Measurements from ENCODE around the gene GCSH. TPM values are rescaled to one million over a fixed set of nuclear protein-coding genes. Genes with fewer than 3 reads are reported as not detected.

Gene GCSH
- total and polyA plus RNA-seq, 8 donors, result 7.4 to 18.7 (median 12.0) TPM

GRCh38 chr16:81106826-81107503 lies 10.8 kb upstream of the GCSH start:
- WGBS, 2 donors, result 52 to 57% methylated on average over 8 of the region's 8 CpGs
- no peak for ATAC-seq
- Histone ChIP-seq H3K4me1 (no peaks in the 10 kb centered on the region), H3K27ac (no peak overlapping the region), H3K27me3 (no peaks in the 10 kb centered on the region), H3K4me3 (no peak overlapping the region), H3K36me3 (no peaks in the 10 kb centered on the region), H3K9me3 (no peaks in the 10 kb centered on the region)
- no peak for DNase-seq
- FAIRE-seq, result no peak
- no peak for TF ChIP-seq CTCF (IDR thresholded peaks at IDR 0.05)
- intact Hi-C loops (cut with DNase I), result no loop called here

GRCh38 chr16:81105946-81106345 lies 9.8 kb upstream of the GCSH start:
- Histone ChIP-seq H3K36me3 (no peaks in the 10 kb centered on the region), H3K27me3 (no peaks in the 10 kb centered on the region), H3K9me3 (no peaks in the 10 kb centered on the region), H3K4me3 (no peak overlapping the region), H3K27ac (no peak overlapping the region), H3K4me1 (no peaks in the 10 kb centered on the region)
- intact Hi-C loops (cut with DNase I), result no loop called here
- ATAC-seq (no peak), DNase-seq (no peak), FAIRE-seq (no peak)
- TF ChIP-seq CTCF (IDR thresholded peaks at IDR 0.05), result no peak
- 80 to 96% methylated on average over 1 of the region's 1 CpG for WGBS, 2 donors

GRCh38 chr16:81101702-81102101 lies 5.5 kb upstream of the GCSH start:
- no peak for FAIRE-seq
- whole genome bisulfite sequencing, 2 donors, result 89 to 94% methylated on average over 9 of the region's 9 CpGs
- H3K4me3 ChIP-seq, result no peak overlapping the region
- no peak for ATAC-seq
- TF ChIP-seq CTCF (IDR thresholded peaks at IDR 0.05), result no peak
- intact Hi-C loops (cut with DNase I), result no loop called here
- H3K27me3 ChIP-seq, result no peaks in the 10 kb centered on the region
- H3K9me3 ChIP-seq, result no peaks in the 10 kb centered on the region
- no peaks in the 10 kb centered on the region for H3K36me3 ChIP-seq
- no peak overlapping the region for H3K27ac ChIP-seq
- DNase-seq, result no peak
- no peaks in the 10 kb centered on the region for H3K4me1 ChIP-seq

- no peak for TF ChIP-seq CTCF (IDR thresholded peaks at IDR 0.05)
- no peaks in the 10 kb centered on the region for H3K9me3 ChIP-seq
- no peak for ATAC-seq
- no peaks in the 10 kb centered on the region for H3K27me3 ChIP-seq
- intact Hi-C loops (cut with DNase I), result no loop called here
- no peak for DNase-seq
- H3K36me3 ChIP-seq, result no peaks in the 10 kb centered on the region
- no peak overlapping the region for H3K27ac ChIP-seq
- no peak for FAIRE-seq
- H3K4me3 ChIP-seq, result no peak overlapping the region
- no peaks in the 10 kb centered on the region for H3K4me1 ChIP-seq
Measured at GRCh38 chr16:81099958-81100357, 3.8 kb upstream of the GCSH start.

GRCh38 chr16:81097230-81097629 lies 1.0 kb upstream of the GCSH start:
- no peak for TF ChIP-seq CTCF (IDR thresholded peaks at IDR 0.05)
- WGBS, 2 donors, result 90 to 93% methylated on average over 6 of the region's 6 CpGs
- FAIRE-seq (no peak), ATAC-seq (no peak), DNase-seq (no peak)
- Histone ChIP-seq H3K4me1 (no peaks in the 10 kb centered on the region), H3K9me3 (no peaks in the 10 kb centered on the region), H3K27ac (no peak overlapping the region), H3K4me3 (no peak overlapping the region), H3K27me3 (no peaks in the 10 kb centered on the region), H3K36me3 (no peaks in the 10 kb centered on the region)
- intact Hi-C loops (cut with DNase I), result no loop called here

Measured in pancreas (tissue), 10 donors.